ENCODE measurements around the gene A1BG.

- TF ChIP-seq CTCF (IDR thresholded peaks at IDR 0.05) (peak in 4 of 7 experiments; percentile 19 to 34 (median 24)), POLR2A (IDR thresholded peaks at IDR 0.05) (peak; percentile 80 to 90 (median 87))
These were observed 27.6 kb upstream of the A1BG start, which contains the start of gene ZNF837 for GRCh38 chr19:58380662-58381459.
